Left lung (tissue), 10 donors: ENCODE results near the gene BCOR. TPM values are rescaled to one million over a fixed set of nuclear protein-coding genes. Genes with fewer than 3 reads are reported as not detected.

Experiments used
- ATAC-seq: fragments of 200-7000 bp; cut with Tn5 transposase; one replicate; pipeline ENCODE4 v1.9.1; 2020; ENCODE audit warnings: moderate library complexity
- DNase-seq, 4 donors: peaks; one replicate each; pipeline ENCODE4 v3.0.0-alpha.2; 2013 to 2020
- H3K27ac ChIP-seq, 2 donors: fragments of 200-600 bp; sonication (generic) in 1 of 2; one replicate each; pipeline versions ENCODE4 v1.5.0 to v1.8.0; 2020 to 2021
- H3K27me3 ChIP-seq, 2 donors: fragments of 200-600 bp; sonication (generic) in 1 of 2; one replicate each; pipeline versions ENCODE4 v1.5.0 to v1.8.0; 2020 to 2021
- H3K36me3 ChIP-seq, 2 donors: fragments of 200-600 bp; sonication (generic) in 1 of 2; one replicate each; pipeline versions ENCODE4 v1.5.0 to v1.8.0; 2020 to 2021
- H3K4me1 ChIP-seq, 2 donors: fragments of 200-600 bp; one replicate each; pipeline ENCODE4 v1.8.0; 2021
- H3K4me3 ChIP-seq, 2 donors: fragments of 200-600 bp; sonication (generic) in 1 of 2; one replicate each; pipeline versions ENCODE4 v1.5.0 to v1.8.0; 2020 to 2021; ENCODE audit warnings: mild to moderate bottlenecking in 1 of 2
- H3K9me3 ChIP-seq, 2 donors: fragments of 200-600 bp; sonication (generic) in 1 of 2; one replicate each; pipeline versions ENCODE4 v1.5.0 to v1.8.0; 2020 to 2021
- intact Hi-C, 2 donors: fragments of 100-400 bp; cut with DNase I; formaldehyde crosslinking; loops; one replicate each; pipeline versions ENCODE4 v1.11.2 to v1.14.2; 2022
- polyA plus RNA-seq, 6 donors: library from polyadenylated mRNA; unstranded; fragments of 120-200 nt; gene quantifications; one replicate each; pipeline ENCODE4 v1.2.1, GENCODE V29; 2013; ENCODE audit not compliant: insufficient read length in 6 of 6
- total RNA-seq, 2 donors: library from RNA; stranded (reverse); fragmentation: NEBNext Ultra II Directional; extraction: Animal tissue kit (Norgen Biotek cat#: 25700); gene quantifications; one replicate each; pipeline ENCODE4 v1.2.1, GENCODE V29; 2021
- TF ChIP-seq, protein P1 (sequence below), 2 donors: fragments of 200-600 bp; sonication (generic) in 1 of 2; IDR thresholded peaks; one replicate each; pipeline versions ENCODE4 v1.5.0 to v1.8.0; 2021; ENCODE audit warnings: antibody characterized with exemption in 2 of 2
- donor health status: DM: no; HTN: yes; CAD: no.
- donor health status: DM: no; HTN: no; CAD: no.

The BCOR gene
- total and polyA plus RNA-seq, 8 donors: 19.0 to 65.1 (median 60.9) TPM

DNA sequence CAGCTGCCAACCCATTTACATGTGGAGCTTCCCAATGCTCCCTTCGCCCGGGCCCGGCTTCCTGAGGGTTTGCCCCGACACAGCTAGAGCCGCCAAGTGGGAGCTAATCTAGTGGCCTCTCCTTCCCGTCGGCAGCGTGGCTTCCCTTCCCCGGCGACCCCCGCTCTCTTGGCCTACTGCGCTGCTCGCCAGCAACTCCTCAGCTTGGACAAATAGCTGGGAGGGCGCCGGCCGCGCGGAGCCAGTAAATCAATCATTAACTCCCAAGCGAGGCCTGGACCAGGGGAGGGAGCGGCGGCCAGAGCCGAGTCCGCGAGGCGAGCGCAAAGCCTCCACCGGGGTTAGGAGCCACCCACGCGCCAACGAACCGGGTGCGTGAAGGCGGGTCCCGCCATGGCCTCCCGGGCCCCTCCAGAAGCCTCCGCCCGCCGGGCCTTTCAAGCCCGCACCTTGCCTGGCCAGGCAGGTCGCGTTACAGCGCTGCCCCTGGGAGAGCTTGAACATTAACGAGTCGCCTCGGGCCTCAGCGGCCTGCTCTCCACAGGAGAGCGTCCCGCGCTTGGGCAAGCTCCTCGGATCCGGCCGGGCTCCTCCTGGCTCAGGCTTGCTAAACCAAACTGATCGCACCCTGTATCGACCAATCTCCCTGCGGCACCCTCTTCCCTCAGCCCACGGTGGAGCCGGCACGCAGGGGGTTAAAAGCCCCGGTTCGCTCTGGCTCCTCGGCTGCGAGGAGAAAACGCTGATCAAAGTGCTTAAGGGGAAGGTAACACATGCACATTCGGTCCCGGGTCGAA is 10.6 kb upstream of the BCOR start:
- peak overlapping the region; percentile 77 to 83 for H3K27ac ChIP-seq
- peak; percentile 22 for ATAC-seq
- intact Hi-C loops: no loop called here
- TF ChIP-seq, protein P1, sequence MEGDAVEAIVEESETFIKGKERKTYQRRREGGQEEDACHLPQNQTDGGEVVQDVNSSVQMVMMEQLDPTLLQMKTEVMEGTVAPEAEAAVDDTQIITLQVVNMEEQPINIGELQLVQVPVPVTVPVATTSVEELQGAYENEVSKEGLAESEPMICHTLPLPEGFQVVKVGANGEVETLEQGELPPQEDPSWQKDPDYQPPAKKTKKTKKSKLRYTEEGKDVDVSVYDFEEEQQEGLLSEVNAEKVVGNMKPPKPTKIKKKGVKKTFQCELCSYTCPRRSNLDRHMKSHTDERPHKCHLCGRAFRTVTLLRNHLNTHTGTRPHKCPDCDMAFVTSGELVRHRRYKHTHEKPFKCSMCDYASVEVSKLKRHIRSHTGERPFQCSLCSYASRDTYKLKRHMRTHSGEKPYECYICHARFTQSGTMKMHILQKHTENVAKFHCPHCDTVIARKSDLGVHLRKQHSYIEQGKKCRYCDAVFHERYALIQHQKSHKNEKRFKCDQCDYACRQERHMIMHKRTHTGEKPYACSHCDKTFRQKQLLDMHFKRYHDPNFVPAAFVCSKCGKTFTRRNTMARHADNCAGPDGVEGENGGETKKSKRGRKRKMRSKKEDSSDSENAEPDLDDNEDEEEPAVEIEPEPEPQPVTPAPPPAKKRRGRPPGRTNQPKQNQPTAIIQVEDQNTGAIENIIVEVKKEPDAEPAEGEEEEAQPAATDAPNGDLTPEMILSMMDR (IDR thresholded peaks at IDR 0.05): no peak
- H3K36me3 ChIP-seq: no peaks in the 10 kb centered on the region
- no peaks in the 10 kb centered on the region for H3K9me3 ChIP-seq
- peaks cover 8 to 39% of the 10 kb centered on the region in 2 donors for H3K4me1 ChIP-seq
- peaks cover 0 to 62% of the 10 kb centered on the region in 2 donors for H3K27me3 ChIP-seq
- peak in 2 of 4 donors; percentile 49 to 76 for DNase-seq
- peak overlapping the region; percentile 23 to 46 for H3K4me3 ChIP-seq

DNA sequence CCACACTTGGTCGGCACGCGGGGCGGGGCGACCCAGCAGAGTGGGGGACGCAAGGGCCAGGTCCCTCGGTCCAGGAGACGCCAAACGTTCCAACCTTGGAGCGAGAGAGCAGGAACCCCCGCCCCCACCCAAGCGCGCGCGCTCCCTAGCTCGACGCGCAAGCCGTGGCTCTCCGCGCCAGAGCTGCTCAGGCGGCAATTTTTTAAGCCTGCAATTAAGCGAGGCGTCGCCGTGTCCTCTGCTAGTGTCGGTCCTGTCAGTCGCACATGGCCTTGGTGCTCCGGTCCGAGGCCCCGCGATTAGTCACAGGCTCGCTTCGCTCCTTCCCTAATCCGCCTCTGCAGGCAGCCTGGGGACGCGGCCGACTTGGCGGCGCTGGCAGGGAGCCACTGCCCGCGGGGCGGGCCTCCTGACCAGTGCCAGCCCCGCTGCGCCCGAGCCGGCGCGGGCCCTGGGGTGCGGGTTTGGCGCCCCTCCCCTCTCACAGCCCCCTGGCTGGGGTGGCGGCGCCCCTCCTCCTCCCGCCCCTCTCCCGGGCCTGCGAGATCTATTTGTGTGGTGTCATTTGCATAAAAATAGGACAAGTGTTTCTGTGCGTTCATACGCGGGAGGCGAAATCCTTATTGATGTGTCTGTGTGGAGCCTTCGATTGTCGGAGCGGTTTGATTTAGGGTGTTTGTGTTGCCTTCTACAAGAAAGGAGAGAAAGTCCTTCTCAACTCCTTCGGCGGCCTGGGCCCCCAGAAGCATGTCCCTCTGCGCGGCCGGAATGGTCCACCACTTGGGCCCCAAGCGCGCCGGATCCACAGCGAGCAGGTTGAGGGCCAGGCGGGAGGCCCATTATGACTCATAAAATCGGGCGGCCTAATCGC is 9.8 kb upstream of the BCOR start:
- peak; percentile 36 for ATAC-seq
- intact Hi-C loops: no loop called here
- H3K36me3 ChIP-seq: no peaks in the 10 kb centered on the region
- TF ChIP-seq, protein P1 (IDR thresholded peaks at IDR 0.05): no peak
- peaks cover 0 to 68% of the 10 kb centered on the region in 2 donors for H3K27me3 ChIP-seq
- peak overlapping the region; percentile 9 to 47 for H3K4me3 ChIP-seq
- DNase-seq: peak in 2 of 4 donors; percentile 74 to 91
- H3K4me1 ChIP-seq: peaks cover 8 to 39% of the 10 kb centered on the region in 2 donors
- H3K9me3 ChIP-seq: no peaks in the 10 kb centered on the region
- peak overlapping the region; percentile 77 to 86 for H3K27ac ChIP-seq

DNA sequence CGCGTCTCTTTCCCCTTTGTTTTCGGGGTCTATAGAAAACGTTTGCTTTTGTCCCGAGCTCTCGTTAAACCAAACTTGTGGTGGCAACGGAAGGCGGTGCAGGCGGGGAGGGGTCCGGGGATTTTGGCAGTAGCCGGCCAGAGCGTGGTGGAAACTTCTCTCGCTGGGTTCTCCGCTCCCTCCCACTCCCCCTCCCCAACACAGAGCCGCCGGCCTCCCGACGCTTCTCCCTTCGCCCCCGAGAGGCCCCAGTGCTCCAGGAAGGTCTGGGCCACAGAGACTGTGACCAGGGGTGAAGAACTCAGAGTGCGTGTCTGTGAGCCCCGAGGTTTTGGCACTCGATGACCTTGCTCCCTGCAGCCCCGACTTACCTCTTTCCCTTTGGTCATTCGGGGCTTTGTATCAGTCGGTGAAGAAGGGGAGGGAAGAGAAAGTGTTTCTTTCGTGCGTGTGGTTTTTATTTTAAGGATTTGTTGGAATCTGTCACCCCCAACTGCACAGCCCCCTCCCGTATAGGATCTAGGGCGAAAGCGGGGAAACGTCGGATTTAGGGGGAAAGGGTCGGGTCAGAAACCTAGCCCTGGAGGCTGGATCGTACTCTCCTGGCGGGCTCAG is 9.0 kb upstream of the BCOR start:
- intact Hi-C loops: no loop called here
- ATAC-seq (no peak), DNase-seq (no peak)
- Histone ChIP-seq H3K27ac (peak overlapping the region; percentile 78 to 86), H3K9me3 (no peaks in the 10 kb centered on the region), H3K27me3 (peaks cover 0 to 74% of the 10 kb centered on the region in 2 donors), H3K36me3 (no peaks in the 10 kb centered on the region), H3K4me1 (peaks cover 8 to 39% of the 10 kb centered on the region in 2 donors), H3K4me3 (peak overlapping the region; percentile 34 to 47)
- TF ChIP-seq, protein P1 (IDR thresholded peaks at IDR 0.05): no peak

- TF ChIP-seq, protein P1 (IDR thresholded peaks at IDR 0.05): no peak
- H3K27ac ChIP-seq: peak overlapping the region; percentile 78 to 86
- intact Hi-C loops: no loop called here
- H3K4me3 ChIP-seq: peak overlapping the region; percentile 34 to 47
- DNase-seq (peak in 3 of 4 donors; percentile 71 to 90 (median 76)), ATAC-seq (peak; percentile 32)
- H3K36me3 ChIP-seq: no peaks in the 10 kb centered on the region
- peaks cover 0 to 76% of the 10 kb centered on the region in 2 donors for H3K27me3 ChIP-seq
- peaks cover 8 to 39% of the 10 kb centered on the region in 2 donors for H3K4me1 ChIP-seq
- H3K9me3 ChIP-seq: no peaks in the 10 kb centered on the region
These were observed 8.3 kb upstream of the BCOR start for GRCh38 chrX:40105835-40106675.
